ENCODE measurements around the gene PNPLA2. TPM values are rescaled to one million over a fixed set of nuclear protein-coding genes. Genes with fewer than 3 reads are reported as not detected.
A peak's percentile ranks its signal among the peaks of the same experiment; 100 is the strongest.

Gene PNPLA2
- total RNA-seq, 4 donors from 2014 or later = 71.8 to 254 (median 163) TPM

- H3K27me3 ChIP-seq = no peaks in the 10 kb centered on the region
- peak overlapping the region in 1 of 4 donors; percentile 34 for H3K27ac ChIP-seq
- TF ChIP-seq, protein P1, sequence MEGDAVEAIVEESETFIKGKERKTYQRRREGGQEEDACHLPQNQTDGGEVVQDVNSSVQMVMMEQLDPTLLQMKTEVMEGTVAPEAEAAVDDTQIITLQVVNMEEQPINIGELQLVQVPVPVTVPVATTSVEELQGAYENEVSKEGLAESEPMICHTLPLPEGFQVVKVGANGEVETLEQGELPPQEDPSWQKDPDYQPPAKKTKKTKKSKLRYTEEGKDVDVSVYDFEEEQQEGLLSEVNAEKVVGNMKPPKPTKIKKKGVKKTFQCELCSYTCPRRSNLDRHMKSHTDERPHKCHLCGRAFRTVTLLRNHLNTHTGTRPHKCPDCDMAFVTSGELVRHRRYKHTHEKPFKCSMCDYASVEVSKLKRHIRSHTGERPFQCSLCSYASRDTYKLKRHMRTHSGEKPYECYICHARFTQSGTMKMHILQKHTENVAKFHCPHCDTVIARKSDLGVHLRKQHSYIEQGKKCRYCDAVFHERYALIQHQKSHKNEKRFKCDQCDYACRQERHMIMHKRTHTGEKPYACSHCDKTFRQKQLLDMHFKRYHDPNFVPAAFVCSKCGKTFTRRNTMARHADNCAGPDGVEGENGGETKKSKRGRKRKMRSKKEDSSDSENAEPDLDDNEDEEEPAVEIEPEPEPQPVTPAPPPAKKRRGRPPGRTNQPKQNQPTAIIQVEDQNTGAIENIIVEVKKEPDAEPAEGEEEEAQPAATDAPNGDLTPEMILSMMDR (IDR thresholded peaks at IDR 0.05) = peak in 4 of 6 experiments; percentile 6 to 38 (median 24)
- TF ChIP-seq POLR2A (IDR thresholded peaks at IDR 0.05) = no peak
- peaks cover 0 to 42% (median 0%) of the 10 kb centered on the region in 3 donors for H3K36me3 ChIP-seq
- peaks cover 12 to 66% (median 16%) of the 10 kb centered on the region in 4 donors for H3K4me1 ChIP-seq
- no peak for DNase-seq
- no peak overlapping the region for H3K4me3 ChIP-seq
- H3K9me3 ChIP-seq = no peaks in the 10 kb centered on the region
Measured at GRCh38 chr11:838441-839279, 19.9 kb downstream of the PNPLA2 start.

GRCh38 chr11:839280-839623, 20.5 kb downstream of the PNPLA2 start:
- no peak for DNase-seq
- Histone ChIP-seq H3K9me3 (no peaks in the 10 kb centered on the region), H3K36me3 (peaks cover 0 to 42% (median 0%) of the 10 kb centered on the region in 3 donors), H3K4me3 (no peak overlapping the region), H3K4me1 (peaks cover 12 to 66% (median 20%) of the 10 kb centered on the region in 4 donors), H3K27me3 (no peaks in the 10 kb centered on the region), H3K27ac (no peak overlapping the region)
- TF ChIP-seq, protein P1 (IDR thresholded peaks at IDR 0.05) = no peak
- TF ChIP-seq POLR2A (IDR thresholded peaks at IDR 0.05) = no peak

DNA sequence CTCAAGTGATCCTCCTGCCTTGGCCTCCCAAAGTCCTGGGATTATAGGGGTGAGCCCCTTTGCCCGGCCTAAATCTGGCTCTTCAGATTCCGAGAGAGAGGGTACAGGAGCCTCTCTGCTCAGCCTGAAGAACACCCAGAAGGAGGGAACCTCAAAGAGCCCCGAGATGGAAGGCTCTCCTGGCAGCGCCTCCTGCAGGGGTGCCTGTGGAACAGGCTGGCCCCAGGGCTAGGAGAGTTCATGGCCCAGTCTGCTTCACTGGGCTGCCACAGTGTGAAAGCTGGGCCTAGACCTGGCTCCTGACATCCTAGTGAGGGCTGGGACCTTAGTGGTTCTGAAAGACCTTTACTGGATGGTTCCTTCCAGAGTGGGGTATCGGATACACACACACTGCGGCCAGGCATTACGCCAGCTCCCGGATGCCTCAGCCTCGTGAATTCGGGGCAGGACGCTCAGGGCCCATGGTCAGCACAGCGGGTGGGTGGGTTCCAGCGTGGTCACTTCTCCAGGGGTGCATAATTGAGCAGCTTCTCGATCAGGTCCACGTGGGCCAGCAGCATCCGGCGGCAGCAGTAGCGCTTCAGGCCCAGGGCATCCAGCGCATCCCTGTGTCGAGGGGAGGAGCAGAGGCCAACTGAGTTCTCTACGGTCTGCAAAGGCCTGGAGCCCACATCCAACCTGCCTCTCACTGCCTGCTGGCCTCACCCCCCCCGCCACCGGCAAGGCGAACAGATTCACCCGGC, 21.3 kb downstream of the PNPLA2 start:
- no peaks in the 10 kb centered on the region for H3K9me3 ChIP-seq
- peaks cover 0 to 42% (median 0%) of the 10 kb centered on the region in 3 donors for H3K36me3 ChIP-seq
- H3K27me3 ChIP-seq = no peaks in the 10 kb centered on the region
- H3K4me3 ChIP-seq = no peak overlapping the region
- TF ChIP-seq, protein P1 (IDR thresholded peaks at IDR 0.05) = peak in 3 of 6 experiments; percentile 15 to 33 (median 27)
- TF ChIP-seq POLR2A (IDR thresholded peaks at IDR 0.05) = no peak
- H3K27ac ChIP-seq = no peak overlapping the region
- peak in 1 of 3 donors; percentile 46 for DNase-seq
- H3K4me1 ChIP-seq = peaks cover 10 to 66% (median 21%) of the 10 kb centered on the region in 4 donors

GRCh38 chr11:841981-842369, 23.3 kb downstream of the PNPLA2 start:
- H3K27ac ChIP-seq = peak overlapping the region; percentile 88 to 96 (median 92)
- no peak for DNase-seq
- H3K9me3 ChIP-seq = no peaks in the 10 kb centered on the region
- peaks cover 0 to 35% (median 0%) of the 10 kb centered on the region in 3 donors for H3K36me3 ChIP-seq
- no peaks in the 10 kb centered on the region for H3K27me3 ChIP-seq
- TF ChIP-seq POLR2A (IDR thresholded peaks at IDR 0.05) = no peak
- TF ChIP-seq, protein P1 (IDR thresholded peaks at IDR 0.05) = no peak
- peaks cover 10 to 70% (median 24%) of the 10 kb centered on the region in 4 donors for H3K4me1 ChIP-seq
- H3K4me3 ChIP-seq = peak overlapping the region; percentile 72 to 99 (median 94)

DNA sequence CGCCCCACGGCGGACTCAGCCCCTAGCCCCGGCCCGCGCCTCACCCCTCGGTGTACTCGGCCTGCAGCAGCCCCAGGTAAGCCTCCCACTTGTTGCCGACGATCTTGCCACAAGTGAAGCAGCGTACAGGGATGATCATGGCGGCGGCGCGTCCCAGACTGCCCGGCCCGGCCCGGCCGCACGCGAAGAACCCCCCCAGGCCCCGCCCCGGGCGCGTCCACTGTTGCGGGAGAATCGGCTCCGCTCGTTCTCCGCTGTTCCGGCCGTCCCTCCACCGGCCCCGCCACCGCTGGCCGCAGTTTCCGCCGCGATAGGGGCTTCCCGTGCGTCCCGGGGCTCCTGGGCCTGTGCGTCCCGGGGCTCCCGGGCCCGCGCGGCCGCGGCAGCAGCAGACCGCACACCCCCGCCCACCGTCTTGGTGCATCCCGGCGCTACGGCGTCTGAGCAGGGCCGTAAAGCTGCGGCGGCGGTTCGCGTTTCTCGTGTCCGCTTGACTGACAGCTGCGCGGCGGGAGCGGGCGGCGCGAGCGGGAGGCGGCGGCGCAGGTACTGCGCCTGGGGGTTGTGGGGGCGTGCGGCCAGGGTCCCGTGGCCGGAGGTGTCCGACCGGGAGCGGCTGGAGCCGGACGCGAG, 23.8 kb downstream of the PNPLA2 start, which contains the start of the genes POLR2L and TSPAN4:
POLR2L (minus strand) TSS at position 160 of the 633 bp plus-strand sequence; CDS start at position 139, 21 bp downstream.
TSPAN4 (plus strand) TSS at position 483 of the 633 bp plus-strand sequence. CDS start 7,453 bp downstream, outside the sequence.
- no peaks in the 10 kb centered on the region for H3K27me3 ChIP-seq
- peak; percentile 85 to 94 for TF ChIP-seq POLR2A (IDR thresholded peaks at IDR 0.05)
- TF ChIP-seq, protein P1 (IDR thresholded peaks at IDR 0.05) = peak in 3 of 6 experiments; percentile 26 to 38 (median 28)
- peak within 1 kb of the TSS; percentile 88 to 96 (median 92) for H3K27ac ChIP-seq
- H3K9me3 ChIP-seq = no peaks in the 10 kb centered on the region
- peak within 1 kb of the TSS; percentile 72 to 99 (median 94) for H3K4me3 ChIP-seq
- peaks cover 10 to 66% (median 24%) of the 10 kb centered on the region in 4 donors for H3K4me1 ChIP-seq
- peak; percentile 84 to 95 (median 94) for DNase-seq
- H3K36me3 ChIP-seq = peaks cover 0 to 30% (median 0%) of the 10 kb centered on the region in 3 donors

Measured in Peyer's patch (tissue), 4 donors.